BJ (cell line): ENCODE data around the gene DNAJC22. TPM values are rescaled to one million over a fixed set of nuclear protein-coding genes. Genes with fewer than 3 reads are reported as not detected.

ENCODE experiments used
- CTCF ChIA-PET: fragments of 350-600 bp; formaldehyde crosslinking; extraction: SDS; loops from one replicate; lab custom pipeline; 2021; ENCODE audit warnings: antibody characterized with exemption, inconsistent platforms; lab: Yijun Ruan, JAX
- POLR2A ChIA-PET: fragments of 300-600 bp; sonication (Branson Sonifier 250); formaldehyde crosslinking; extraction: SDS; loops from one replicate; lab custom pipeline; 2021; ENCODE audit warnings: antibody characterized with exemption; lab: Charles Lee
- DNase-seq: peaks from one replicate; pipeline ENCODE4 v3.0.0-alpha.2; 2011; ENCODE audit warnings: low read depth
- H3K27me3 ChIP-seq: 2 replicates; pipeline ENCODE4 v1.6.0; 2011; ENCODE audit warnings: low read length; ENCODE audit not compliant: control insufficient read depth, insufficient read depth
- H3K36me3 ChIP-seq: 2 replicates; pipeline ENCODE4 v1.5.1; 2011; ENCODE audit warnings: low read length; ENCODE audit not compliant: control insufficient read depth, insufficient read depth
- H3K4me3 ChIP-seq: 2 replicates; pipeline ENCODE4 v1.5.1; 2011; ENCODE audit warnings: low read depth, mild to moderate bottlenecking, control low read depth, low read length
- polyA plus RNA-seq: library from polyadenylated mRNA; depleted of rRNA; stranded (reverse); fragments of >200 nt; gene quantifications from 2 replicates; pipeline ENCODE4 v1.2.3, GENCODE V29; 2011
- TF ChIP-seq, protein P1 (sequence below): IDR thresholded peaks from 2 replicates; pipeline ENCODE4 v1.5.1; 2011; ENCODE audit warnings: low read depth, mild to moderate bottlenecking, control low read depth, inconsistent platforms, low read length, moderate library complexity; ENCODE audit not compliant: insufficient read depth

Gene DNAJC22
- polyA plus RNA-seq, 1 experiment, result 4.3 TPM

DNA sequence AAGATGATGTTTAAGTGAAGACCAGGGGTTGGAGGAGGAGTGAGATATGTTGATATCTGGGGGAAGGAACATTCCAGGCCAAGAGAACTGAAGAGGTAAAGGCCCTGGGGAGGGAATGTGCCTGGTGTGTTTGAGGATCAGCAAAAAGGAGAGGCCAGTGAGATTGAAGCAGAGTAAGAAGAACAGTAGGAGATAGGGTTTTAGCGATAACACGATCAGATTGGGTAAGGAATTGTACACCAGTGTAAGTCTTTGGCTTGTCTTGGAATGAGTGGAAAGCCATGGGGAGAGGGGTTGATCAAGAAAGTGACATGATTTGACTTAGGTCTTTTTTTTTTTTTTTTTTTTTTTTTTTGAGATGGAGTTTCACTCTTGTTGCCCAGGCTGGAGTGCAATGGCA is 18.8 kb upstream of the DNAJC22 start:
- TF ChIP-seq, protein P1, sequence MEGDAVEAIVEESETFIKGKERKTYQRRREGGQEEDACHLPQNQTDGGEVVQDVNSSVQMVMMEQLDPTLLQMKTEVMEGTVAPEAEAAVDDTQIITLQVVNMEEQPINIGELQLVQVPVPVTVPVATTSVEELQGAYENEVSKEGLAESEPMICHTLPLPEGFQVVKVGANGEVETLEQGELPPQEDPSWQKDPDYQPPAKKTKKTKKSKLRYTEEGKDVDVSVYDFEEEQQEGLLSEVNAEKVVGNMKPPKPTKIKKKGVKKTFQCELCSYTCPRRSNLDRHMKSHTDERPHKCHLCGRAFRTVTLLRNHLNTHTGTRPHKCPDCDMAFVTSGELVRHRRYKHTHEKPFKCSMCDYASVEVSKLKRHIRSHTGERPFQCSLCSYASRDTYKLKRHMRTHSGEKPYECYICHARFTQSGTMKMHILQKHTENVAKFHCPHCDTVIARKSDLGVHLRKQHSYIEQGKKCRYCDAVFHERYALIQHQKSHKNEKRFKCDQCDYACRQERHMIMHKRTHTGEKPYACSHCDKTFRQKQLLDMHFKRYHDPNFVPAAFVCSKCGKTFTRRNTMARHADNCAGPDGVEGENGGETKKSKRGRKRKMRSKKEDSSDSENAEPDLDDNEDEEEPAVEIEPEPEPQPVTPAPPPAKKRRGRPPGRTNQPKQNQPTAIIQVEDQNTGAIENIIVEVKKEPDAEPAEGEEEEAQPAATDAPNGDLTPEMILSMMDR, result no peak
- ChIA-PET CTCF (no interaction called here), POLR2A (no interaction called here)
- Histone ChIP-seq H3K36me3 (no peaks in the 10 kb centered on the region), H3K4me3 (no peak overlapping the region), H3K27me3 (no peaks in the 10 kb centered on the region)
- no peak for DNase-seq

DNA sequence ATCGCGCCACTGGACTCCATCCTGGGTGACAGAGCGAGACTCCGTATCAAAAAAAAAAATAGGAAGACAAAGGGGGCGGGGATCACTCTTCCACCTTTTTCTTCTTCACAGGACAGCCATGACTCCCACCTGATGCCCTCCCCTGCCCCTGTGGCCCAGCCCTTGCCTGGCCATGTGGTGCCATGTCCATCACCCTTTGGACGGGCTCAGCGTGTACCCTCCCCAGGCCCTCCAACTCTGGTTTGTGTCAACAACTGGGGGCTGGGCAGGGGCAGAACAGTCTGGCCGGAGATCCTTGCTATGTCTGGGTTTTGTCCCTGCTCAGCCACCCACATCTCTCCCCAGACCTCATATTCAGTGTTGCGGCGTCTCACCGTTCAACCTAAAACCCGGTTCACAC is 17.9 kb upstream of the DNAJC22 start:
- TF ChIP-seq, protein P1, result no peak
- no peak for DNase-seq
- no peaks in the 10 kb centered on the region for H3K27me3 ChIP-seq
- no peak overlapping the region for H3K4me3 ChIP-seq
- H3K36me3 ChIP-seq, result no peaks in the 10 kb centered on the region
- CTCF ChIA-PET, result interaction anchor here (0.9 to 5.3 kb wide), 5 partner anchors 13 to 184 kb away, joined by 3 to 71 read pairs (median 4); partner anchors contain the start of gene DNAJC22
- POLR2A ChIA-PET, result interaction anchor here (0.7 kb wide), 1 partner anchor 1696 kb away, joined by 4 read pairs; no protein-coding TSS in a partner anchor

DNA sequence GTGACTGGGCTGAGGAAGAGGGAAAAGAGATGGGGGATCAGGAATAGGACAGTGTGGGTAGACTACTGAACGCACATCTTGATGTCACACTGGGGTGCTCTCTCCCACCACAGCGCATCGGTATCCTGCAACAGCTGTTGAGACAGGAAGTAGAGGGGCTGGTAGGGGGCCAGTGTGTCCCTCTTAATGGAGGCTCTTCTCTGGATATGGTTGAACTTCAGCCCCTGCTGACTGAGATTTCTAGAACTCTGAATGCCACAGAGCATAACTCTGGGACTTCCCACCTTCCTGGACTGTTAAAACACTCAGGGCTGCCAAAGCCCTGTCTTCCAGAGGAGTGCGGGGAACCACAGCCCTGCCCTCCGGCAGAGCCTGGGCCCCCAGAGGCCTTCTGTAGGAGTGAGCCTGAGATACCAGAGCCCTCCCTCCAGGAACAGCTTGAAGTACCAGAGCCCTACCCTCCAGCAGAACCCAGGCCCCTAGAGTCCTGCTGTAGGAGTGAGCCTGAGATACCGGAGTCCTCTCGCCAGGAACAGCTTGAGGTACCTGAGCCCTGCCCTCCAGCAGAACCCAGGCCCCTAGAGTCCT is 16.6 kb upstream of the DNAJC22 start:
- no peaks in the 10 kb centered on the region; the same call in 1 of the 2 replicates for H3K27me3 ChIP-seq
- TF ChIP-seq, protein P1, result no peak
- ChIA-PET POLR2A (no interaction called here), CTCF (interaction anchor here (0.7 to 5.3 kb wide), 6 partner anchors 21 to 249 kb away, joined by 3 to 71 read pairs (median 10); no protein-coding TSS in a partner anchor)
- DNase-seq, result no peak
- no peaks in the 10 kb centered on the region for H3K36me3 ChIP-seq
- no peak overlapping the region for H3K4me3 ChIP-seq

DNA sequence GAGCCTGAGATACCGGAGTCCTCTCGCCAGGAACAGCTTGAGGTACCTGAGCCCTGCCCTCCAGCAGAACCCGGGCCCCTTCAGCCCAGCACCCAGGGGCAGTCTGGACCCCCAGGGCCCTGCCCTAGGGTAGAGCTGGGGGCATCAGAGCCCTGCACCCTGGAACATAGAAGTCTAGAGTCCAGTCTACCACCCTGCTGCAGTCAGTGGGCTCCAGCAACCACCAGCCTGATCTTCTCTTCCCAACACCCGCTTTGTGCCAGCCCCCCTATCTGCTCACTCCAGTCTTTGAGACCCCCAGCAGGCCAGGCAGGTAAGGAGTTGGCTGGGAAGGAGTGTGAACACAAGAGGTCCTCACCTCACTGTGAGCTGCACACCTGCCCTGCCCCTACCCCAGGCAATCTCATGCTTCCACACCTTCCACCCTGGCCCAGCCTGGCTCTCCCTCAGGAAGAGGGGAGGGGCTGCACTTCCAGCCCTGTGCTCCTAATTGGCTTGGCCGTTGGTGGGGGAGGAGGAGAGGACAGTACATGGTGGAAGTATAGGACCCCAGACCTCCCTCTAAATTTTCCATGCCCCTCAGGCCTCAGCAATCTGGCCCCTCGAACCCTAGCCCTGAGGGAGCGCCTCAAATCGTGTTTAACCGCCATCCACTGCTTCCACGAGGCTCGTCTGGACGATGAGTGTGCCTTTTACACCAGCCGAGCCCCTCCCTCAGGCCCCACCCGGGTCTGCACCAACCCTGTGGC is 15.9 kb upstream of the DNAJC22 start:
- peaks cover 2% of the 10 kb centered on the region for H3K27me3 ChIP-seq
- POLR2A ChIA-PET, result no interaction called here
- DNase-seq, result no peak
- TF ChIP-seq, protein P1, result no peak
- H3K36me3 ChIP-seq, result no peaks in the 10 kb centered on the region
- H3K4me3 ChIP-seq, result no peak overlapping the region
- CTCF ChIA-PET, result interaction anchor here (0.7 to 5.3 kb wide), 34 partner anchors 8 to 306 kb away, joined by 3 to 71 read pairs (median 5); partner anchors contain the start of genes DNAJC22, PRPH and TROAP
